HepG2 (cell line): ENCODE data around the gene TRAP1. TPM values are rescaled to one million over a fixed set of nuclear protein-coding genes. Genes with fewer than 3 reads are reported as not detected.

Experiments used
- ATAC-seq: fragments of 200-7000 bp; cut with Tn5 transposase; 3 replicates; pipeline ENCODE4 v1.9.1; 2020; ENCODE audit warnings: mild to moderate bottlenecking, moderate library complexity
- BruUV-seq: library from RNA; stranded (reverse); fragments of 400-500 nt; replicated peaks from 2 replicates; lab custom pipeline; 2021; lab: Mats Ljungman, UMichigan
- CTCF ChIA-PET: fragments of 300-600 bp; formaldehyde crosslinking; extraction: SDS; loops from one replicate; lab custom pipeline; 2021; ENCODE audit warnings: low total read pairs, inconsistent platforms, low intra/inter-chr PET ratio; lab: Yijun Ruan, JAX
- POLR2A ChIA-PET: fragments of 350-600 bp; sonication (Branson Sonifier 250); formaldehyde crosslinking; loops from one replicate; lab custom pipeline; 2020; ENCODE audit warnings: antibody characterized with exemption, inconsistent platforms; lab: Yijun Ruan, JAX
- DNase-seq: peaks from one replicate; pipeline ENCODE4 v3.0.0-alpha.2; 2015; ENCODE audit warnings: low spot score
- FAIRE-seq: peaks from 3 replicates; lab custom pipeline; 2011; peaks lifted over from hg19 to GRCh38; lab: Jason Lieb, UNC
- H2AFZ ChIP-seq: one replicate; pipeline ENCODE4 v1.6.1; 2011; ENCODE audit warnings: low read length, inconsistent platforms
- H3K27ac ChIP-seq: fragments of 300-600 bp; 3 replicates; pipeline ENCODE4 v1.8.0; 2011; ENCODE audit warnings: mixed run types, mild to moderate bottlenecking, mixed read lengths, low read length, inconsistent platforms; ENCODE audit not compliant: insufficient read depth; ENCODE audit errors: extremely low read length
- H3K27me3 ChIP-seq, 2 experiments: fragments of 200-600 bp in 1 of 2; 2 replicates in 1 of 2; 3 replicates in 1 of 2; pipeline versions ENCODE4 v1.6.0 to v1.8.0; 2011; ENCODE audit warnings: low read length in 2 of 2, mild to moderate bottlenecking in 2 of 2, moderate library complexity in 2 of 2, inconsistent platforms in 1 of 2; ENCODE audit not compliant: insufficient read depth in 2 of 2, control insufficient read depth in 1 of 2
- H3K36me3 ChIP-seq, 2 experiments: fragments of 200-600 bp in 1 of 2; replicated peaks in 1 of 2; 2 replicates in 1 of 2; 3 replicates in 1 of 2; pipeline versions ENCODE4 v1.5.1 to v1.8.0; 2011; ENCODE audit warnings: low read length in 2 of 2, inconsistent platforms in 1 of 2; ENCODE audit not compliant: insufficient read depth in 2 of 2, control insufficient read depth in 1 of 2
- H3K4me1 ChIP-seq: 2 replicates; pipeline ENCODE4 v1.5.1; 2012; ENCODE audit warnings: low read length, inconsistent platforms; ENCODE audit not compliant: insufficient read depth
- H3K4me2 ChIP-seq: 2 replicates; pipeline ENCODE4 v1.6.0; 2011; ENCODE audit warnings: low read depth, low read length, inconsistent platforms
- H3K4me3 ChIP-seq, 3 experiments: fragments of 200-600 bp in 1 of 3; sonication (generic), shearing (Covaris generic) in 1 of 3; replicated peaks in 1 of 3; 2 replicates each; pipeline ENCODE4 v1.5.1; 2011 to 2016; ENCODE audit warnings: low read length in 3 of 3, inconsistent platforms in 2 of 3, low read depth in 2 of 3, mild to moderate bottlenecking in 2 of 3, control low read depth in 1 of 3, mixed read lengths in 1 of 3; ENCODE audit not compliant: insufficient read depth in 1 of 3
- H3K79me2 ChIP-seq: one replicate; pipeline ENCODE4 v1.6.1; 2011; ENCODE audit warnings: low read length, inconsistent platforms; ENCODE audit not compliant: insufficient read depth
- H3K9ac ChIP-seq: 2 replicates; pipeline ENCODE4 v1.6.0; 2011; ENCODE audit warnings: mild to moderate bottlenecking, low read depth, low read length, inconsistent platforms; ENCODE audit not compliant: insufficient read depth
- H3K9me3 ChIP-seq: 2 replicates; pipeline ENCODE4 v1.5.1; 2012; ENCODE audit warnings: mild to moderate bottlenecking, low read length
- H4K20me1 ChIP-seq: 2 replicates; pipeline ENCODE4 v1.6.0; 2011; ENCODE audit warnings: inconsistent platforms, mild to moderate bottlenecking, low read length, moderate library complexity; ENCODE audit not compliant: insufficient read depth
- GABPA ChIP-seq, 2 experiments: IDR thresholded peaks; 2 replicates each; pipeline ENCODE4 v1.6.1; 2011 to 2016; ENCODE audit warnings: low read depth in 2 of 2, low read length in 1 of 2, missing biosample characterization in 1 of 2, missing genetic modification characterization in 1 of 2
- PAWR ChIP-seq: sonication (generic); formaldehyde crosslinking; IDR thresholded peaks from 2 replicates; pipeline ENCODE4 v1.4.0; 2020; ENCODE audit warnings: missing genetic modification reagents, mild to moderate bottlenecking, borderline replicate concordance
- RBM39 ChIP-seq: fragments of 200-400 bp; formaldehyde crosslinking; IDR thresholded peaks from one replicate; pipeline ENCODE4 v1.6.1; 2018; ENCODE audit warnings: antibody characterized with exemption, mild to moderate bottlenecking, low read depth, low read length; ENCODE audit not compliant: poor library complexity, severe bottlenecking
- SETDB1 ChIP-seq: sonication (generic); formaldehyde crosslinking; IDR thresholded peaks from 2 replicates; pipeline ENCODE4 v1.5.1; 2020; ENCODE audit warnings: missing genetic modification reagents, mild to moderate bottlenecking, borderline replicate concordance
- TAF1 ChIP-seq: sonication (generic); formaldehyde crosslinking; IDR thresholded peaks from 2 replicates; pipeline ENCODE4 v1.4.0; 2020; ENCODE audit warnings: missing genetic modification reagents
- TBL1XR1 ChIP-seq: fragments of 150-350 bp; IDR thresholded peaks from 2 replicates; pipeline ENCODE4 v1.6.1; 2014; ENCODE audit warnings: borderline replicate concordance, low read length; ENCODE audit not compliant: partially characterized antibody
- TBP ChIP-seq: sonication (generic); formaldehyde crosslinking; IDR thresholded peaks from 2 replicates; pipeline ENCODE4 v1.5.0; 2020; ENCODE audit warnings: missing genetic modification reagents
- ZNF232 ChIP-seq: sonication (generic); formaldehyde crosslinking; IDR thresholded peaks from 2 replicates; pipeline ENCODE4 v1.4.0; 2020; ENCODE audit warnings: missing genetic modification reagents, borderline replicate concordance
- ZNF317 ChIP-seq: sonication (generic); formaldehyde crosslinking; IDR thresholded peaks from 2 replicates; pipeline ENCODE4 v1.5.0; 2020; ENCODE audit warnings: mild to moderate bottlenecking, missing genetic modification reagents
- ZNF766 ChIP-seq: sonication (generic); formaldehyde crosslinking; IDR thresholded peaks from 2 replicates; pipeline ENCODE4 v1.5.0; 2020; ENCODE audit warnings: missing genetic modification reagents, borderline replicate concordance
- ZNF839 ChIP-seq: sonication (generic); formaldehyde crosslinking; IDR thresholded peaks from 2 replicates; pipeline ENCODE4 v1.4.0; 2020; ENCODE audit warnings: missing genetic modification reagents, mild to moderate bottlenecking, borderline replicate concordance
- WGBS: methylation state at CpG from one replicate; pipeline ENCODE4 v1.1.6; 2017; ENCODE audit warnings: low lambda C conversion rate; 5-methylcytosine and 5-hydroxymethylcytosine counted together
- in situ Hi-C: cut with HindIII; loops from 2 replicates; pipeline ENCODE4 v1.10.0; 2017; ENCODE audit warnings: low pct_unique_long_range_greater_than_20kb; ENCODE audit not compliant: extremely low pct_ligation_motif_present
- intact Hi-C: fragments of 100-400 bp; cut with micrococcal nuclease; formaldehyde crosslinking; loops from one replicate; pipeline ENCODE4 v1.10.0; 2022; ENCODE audit not compliant: unreplicated experiment
- polyA plus RNA-seq, 8 experiments: library from polyadenylated mRNA; depleted of rRNA in 3 of 8; stranded (reverse) in 7 of 8; unstranded in 1 of 8; fragments of >200 nt; fragmentation: Illumina TruSeq in 4 of 8; extraction: Trizol in 4 of 8; gene quantifications; 2 replicates each; pipeline versions ENCODE4 v1.2.1 to v1.2.3, GENCODE V29; 2011 to 2016; ENCODE audit warnings: low read depth in 4 of 8, missing spikeins in 1 of 8, mixed read lengths in 1 of 8; ENCODE audit not compliant: insufficient read depth in 1 of 8
- total RNA-seq, 5 experiments: library from RNA; depleted of rRNA; stranded (reverse); fragments of >200 nt; fragmentation: Illumina TruSeq; extraction: Trizol; gene quantifications; 2 replicates each; pipeline ENCODE4 v1.2.3, GENCODE V29; 2016; ENCODE audit warnings: low read depth in 1 of 5
- TF ChIP-seq, protein P1 (sequence below): sonication (generic); formaldehyde crosslinking; IDR thresholded peaks from 2 replicates; pipeline ENCODE4 v1.8.0; 2022; ENCODE audit warnings: mild to moderate bottlenecking, missing genetic modification reagents, borderline replicate concordance

TRAP1 gene
- total and polyA plus RNA-seq, 2 of the 13 experiments (the other 11 are each of a cell fraction or from before 2014, with no cell fraction given) = 127 to 240 TPM

DNA sequence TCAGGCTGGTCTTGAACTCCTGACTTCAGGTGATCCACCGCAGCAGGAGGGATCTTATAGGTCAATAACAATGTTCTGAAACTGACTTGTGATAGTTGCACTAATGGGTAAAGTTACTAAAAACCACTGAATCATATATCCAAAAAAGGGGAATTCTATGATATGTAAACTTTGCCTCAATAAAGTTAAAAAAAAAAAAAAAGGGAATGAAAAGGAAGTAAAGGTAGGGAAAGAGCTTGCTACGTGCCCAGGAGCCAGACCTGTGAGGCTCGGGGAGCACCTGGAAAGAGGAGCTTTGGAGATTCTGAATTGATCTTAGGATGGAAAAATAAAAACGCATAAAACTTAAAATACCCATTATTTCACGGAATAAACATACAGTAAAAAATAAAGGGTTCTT lies 20.8 kb upstream of the TRAP1 start:
- Histone ChIP-seq H3K9me3 (no peaks in the 10 kb centered on the region), H3K9ac (no peak overlapping the region)
- POLR2A ChIA-PET = no interaction called here
- DNase-seq (no peak), FAIRE-seq (no peak), ATAC-seq (no peak)
- WGBS = 97% methylated on average over 5 of the region's 5 CpGs
- TF ChIP-seq ZNF839 = no peak
- TF ChIP-seq ZNF232 = no peak
- no peak for TF ChIP-seq PAWR (CRISPR knock-in tag)
- TF ChIP-seq TBP (CRISPR knock-in tag) = no peak
- TF ChIP-seq TAF1 (CRISPR knock-in tag) = no peak
- TF ChIP-seq TBL1XR1 = no peak
- no peak for TF ChIP-seq ZNF317
- TF ChIP-seq GABPA (IDR thresholded peaks at IDR 0.05; ENCODE audit: low read depth, low read length) = no peak
- TF ChIP-seq GABPA (CRISPR knock-in tag; IDR thresholded peaks at IDR 0.05; ENCODE audit: low read depth) = no peak
- TF ChIP-seq, protein P1, sequence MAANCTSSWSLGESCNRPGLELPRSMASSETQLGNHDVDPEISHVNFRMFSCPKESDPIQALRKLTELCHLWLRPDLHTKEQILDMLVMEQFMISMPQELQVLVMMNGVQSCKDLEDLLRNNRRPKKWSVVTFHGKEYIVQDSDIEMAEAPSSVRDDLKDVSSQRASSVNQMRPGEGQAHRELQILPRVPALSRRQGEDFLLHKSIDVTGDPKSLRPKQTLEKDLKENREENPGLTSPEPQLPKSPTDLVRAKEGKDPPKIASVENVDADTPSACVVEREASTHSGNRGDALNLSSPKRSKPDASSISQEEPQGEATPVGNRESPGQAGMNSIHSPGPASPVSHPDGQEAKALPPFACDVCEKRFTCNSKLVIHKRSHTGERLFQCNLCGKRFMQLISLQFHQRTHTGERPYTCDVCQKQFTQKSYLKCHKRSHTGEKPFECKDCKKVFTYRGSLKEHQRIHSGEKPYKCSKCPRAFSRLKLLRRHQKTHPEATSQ (CRISPR knock-in tag) = no peak
- TF ChIP-seq ZNF766 = no peak
- no peak for TF ChIP-seq RBM39
- TF ChIP-seq SETDB1 (CRISPR knock-in tag) = no peak
- TF ChIP-seq, all 625 proteins: peak for 0
- CTCF ChIA-PET = no interaction called here
- Histone ChIP-seq H2AFZ (no peak overlapping the region), H3K27me3 (no peaks in the 10 kb centered on the region), H3K27ac (no peak overlapping the region), H3K36me3 (peaks cover 33 to 81% of the 10 kb centered on the region in 2 experiments), H3K4me3 (no peak overlapping the region), H3K4me2 (no peak overlapping the region), H4K20me1 (no peaks in the 10 kb centered on the region), H3K79me2 (no peaks in the 10 kb centered on the region), H3K4me1 (0 out of 2 replicates have a peak, but pooled peaks cover 2% of the 10 kb centered on the region)
- in situ Hi-C loops (no loop called here), intact Hi-C loops (no loop called here)
- BruUV-seq = no TSS peak
